CD4-positive, alpha-beta T cell treated with Interleukin-2 at 100 ng/mL for 4 hours (primary cell): ENCODE results near the gene SCGB3A2.

Source experiments
- DNase-seq: peaks from one replicate; pipeline ENCODE4 v3.0.0-alpha.2; 2020; ENCODE audit warnings: low spot score

Gene SCGB3A2, protein sequence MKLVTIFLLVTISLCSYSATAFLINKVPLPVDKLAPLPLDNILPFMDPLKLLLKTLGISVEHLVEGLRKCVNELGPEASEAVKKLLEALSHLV

DNA sequence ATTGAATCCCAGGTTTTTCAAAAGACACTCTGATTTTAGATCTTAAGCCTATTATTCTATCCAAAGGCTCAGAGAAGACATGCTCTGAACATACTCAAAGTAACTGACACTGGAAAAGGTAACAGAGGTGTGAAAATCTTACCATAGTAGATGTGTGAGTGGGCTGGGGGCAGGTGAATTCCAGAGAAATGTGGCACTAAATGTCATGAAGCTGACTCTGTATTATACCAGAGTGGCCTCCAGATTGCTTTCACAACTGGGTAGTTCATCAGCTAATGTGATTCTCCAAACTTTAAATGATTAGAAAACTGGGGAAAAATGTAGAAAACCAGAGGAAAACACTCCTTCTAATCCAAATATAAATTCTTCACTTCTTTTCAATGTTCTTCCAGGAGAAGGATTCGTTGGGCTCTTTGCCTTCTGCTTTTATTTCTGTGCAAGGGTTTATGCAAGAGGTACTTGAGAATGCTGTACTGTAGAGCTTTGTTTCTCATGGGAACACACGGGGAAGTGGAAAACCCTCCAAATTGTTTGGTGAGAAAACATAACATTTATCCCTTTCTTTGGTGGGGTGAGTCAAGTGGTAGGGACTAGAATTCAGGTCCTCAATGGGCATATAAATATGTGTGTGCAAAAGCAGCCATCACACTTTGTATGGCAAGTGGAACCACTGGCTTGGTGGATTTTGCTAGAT lies at the start of gene SCGB3A2:
Gene SCGB3A2, plus strand, starts transcription at position 646 of the 694 bp plus-strand sequence. CDS start 93 bp downstream, outside the sequence.
- no peak for DNase-seq

DNA sequence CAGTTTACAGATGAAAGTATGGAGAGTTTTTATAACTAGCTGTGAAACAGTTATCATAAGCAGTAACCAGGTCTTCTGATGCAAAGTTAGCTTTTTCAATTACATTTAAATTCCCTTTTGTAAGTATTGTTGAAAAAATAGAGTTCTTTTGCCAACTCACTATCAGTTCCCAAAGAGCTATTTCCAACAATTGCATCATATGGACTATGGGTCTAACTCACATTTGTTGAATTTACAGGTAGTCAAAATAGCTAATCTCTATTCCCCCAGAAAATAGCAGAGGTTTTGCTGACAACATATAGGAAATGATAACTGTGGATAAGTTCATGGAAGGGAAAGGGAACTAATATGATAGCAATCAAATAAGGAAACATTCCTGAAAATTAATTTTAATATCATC lies 48.5 kb upstream of the SCGB3A2 start:
- DNase-seq: no peak

DNA sequence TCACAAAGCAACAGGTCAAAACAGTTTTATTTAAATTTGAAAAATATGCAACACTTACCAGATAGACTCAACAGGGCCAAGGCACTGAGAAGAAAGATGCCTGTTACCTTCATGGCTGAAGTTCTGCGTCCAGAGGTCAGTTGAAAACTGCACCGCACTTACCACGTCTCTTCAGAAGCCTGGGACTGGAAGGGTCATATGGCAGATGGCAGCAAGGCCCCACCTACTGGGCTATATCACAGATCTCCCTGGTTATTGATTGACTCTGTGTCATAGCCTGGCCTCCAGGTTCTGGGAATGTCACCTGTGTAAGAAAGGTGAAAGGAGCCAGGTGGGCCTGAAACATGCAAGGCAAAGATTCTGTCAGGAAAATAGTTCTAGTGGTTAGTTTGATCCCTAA lies 47.0 kb upstream of the SCGB3A2 start, which contains the start of gene SPINK1:
Gene SPINK1, minus strand, starts transcription at position 207 of the 400 bp plus-strand sequence. Its CDS starts 94 bp downstream, at position 113.
- DNase-seq: no peak

DNA sequence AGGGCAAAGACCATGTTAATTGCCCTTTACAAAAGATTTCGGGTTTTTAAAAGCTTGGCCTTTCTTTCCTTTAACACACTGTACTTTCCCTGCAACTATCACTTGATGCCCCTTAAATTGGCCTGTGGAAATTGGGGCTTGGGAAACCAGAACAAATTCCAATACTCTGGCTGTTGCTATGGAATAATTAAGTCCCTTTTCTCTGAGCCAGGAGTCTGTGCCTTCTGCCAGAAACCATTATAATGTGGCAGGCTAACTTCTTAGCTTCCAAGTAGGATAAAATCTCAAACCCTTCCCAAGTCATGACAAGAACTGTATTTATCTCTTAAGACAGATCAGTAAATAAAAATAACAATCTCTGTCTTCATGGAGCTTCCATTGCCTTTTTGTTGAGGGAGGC lies 46.0 kb upstream of the SCGB3A2 start:
- DNase-seq: no peak

DNA sequence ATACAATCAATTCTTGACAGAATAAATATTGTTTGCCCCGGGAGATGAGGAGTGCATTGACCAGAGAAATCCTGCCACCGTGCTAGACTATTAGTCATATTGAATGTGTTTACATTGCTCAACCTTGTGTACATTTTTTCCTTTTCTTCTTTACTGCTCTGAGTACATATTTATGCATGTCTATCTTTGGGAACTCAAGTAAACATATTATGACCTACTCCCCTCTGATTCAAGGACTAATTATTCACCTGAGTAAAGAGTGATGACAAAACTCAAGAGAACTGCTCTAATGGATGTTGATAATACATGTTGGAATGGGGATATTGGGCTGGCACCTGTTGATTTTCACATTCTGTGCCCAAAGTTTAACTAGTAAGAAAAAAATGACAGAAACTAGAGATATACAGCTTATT lies 43.1 kb upstream of the SCGB3A2 start:
- DNase-seq: no peak

DNA sequence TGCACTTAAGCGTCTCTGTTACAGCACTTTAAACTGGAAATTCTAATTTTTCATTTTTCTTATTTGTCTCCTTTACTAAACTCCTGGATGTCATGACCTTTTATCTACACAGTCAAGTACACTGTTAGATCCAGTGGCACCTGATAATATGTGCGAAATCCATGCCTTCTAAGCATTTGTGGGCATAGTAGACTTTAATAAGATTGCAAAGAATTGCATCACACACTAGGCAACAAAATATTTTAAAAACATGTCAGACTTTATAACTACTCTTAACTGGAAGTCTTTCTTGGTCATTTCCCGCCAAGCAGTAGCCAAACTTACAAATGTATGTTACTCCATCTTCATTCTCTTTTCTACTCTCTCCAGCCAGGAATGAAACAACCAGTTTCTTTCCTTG lies 42.1 kb upstream of the SCGB3A2 start:
- no peak for DNase-seq

DNA sequence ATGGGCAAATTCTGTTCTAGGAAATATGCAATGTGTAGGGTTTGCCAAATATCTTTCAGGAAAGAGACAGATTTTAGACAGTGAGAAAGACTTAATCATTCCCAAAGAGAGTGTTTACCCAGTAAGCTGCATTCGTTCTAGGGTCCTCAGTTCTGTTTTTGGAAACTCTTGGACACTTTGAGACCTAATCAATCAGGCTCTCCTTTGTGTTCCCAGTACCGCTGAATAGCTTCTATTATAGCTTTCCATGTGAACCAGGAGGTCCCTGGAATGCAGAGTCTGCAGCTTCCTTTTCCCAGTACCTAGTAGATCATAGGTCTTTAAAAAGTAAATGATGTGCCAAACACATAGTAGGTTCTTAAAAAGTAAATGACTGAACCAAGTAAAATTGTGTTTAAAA lies 35.6 kb upstream of the SCGB3A2 start:
- DNase-seq: no peak

DNA sequence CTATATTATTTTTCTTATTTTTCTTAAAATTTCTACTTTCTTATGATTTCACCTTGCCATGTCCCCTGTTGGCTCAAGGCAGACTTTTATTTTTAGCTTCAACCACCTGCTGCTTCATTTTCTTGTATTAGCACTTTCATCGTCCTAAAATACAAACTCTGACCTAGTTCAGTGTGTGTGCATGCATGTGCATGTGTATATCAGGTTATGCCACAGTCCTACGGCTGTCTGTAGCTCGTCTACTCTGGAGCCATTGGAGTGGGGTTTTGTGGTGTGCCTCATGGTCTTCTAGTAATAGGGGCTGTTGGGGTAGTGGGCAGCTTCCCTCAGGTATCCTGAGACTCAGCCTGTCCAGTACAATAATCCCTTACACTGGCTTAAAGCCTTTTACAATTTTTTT lies 33.7 kb upstream of the SCGB3A2 start:
- DNase-seq: no peak

DNA sequence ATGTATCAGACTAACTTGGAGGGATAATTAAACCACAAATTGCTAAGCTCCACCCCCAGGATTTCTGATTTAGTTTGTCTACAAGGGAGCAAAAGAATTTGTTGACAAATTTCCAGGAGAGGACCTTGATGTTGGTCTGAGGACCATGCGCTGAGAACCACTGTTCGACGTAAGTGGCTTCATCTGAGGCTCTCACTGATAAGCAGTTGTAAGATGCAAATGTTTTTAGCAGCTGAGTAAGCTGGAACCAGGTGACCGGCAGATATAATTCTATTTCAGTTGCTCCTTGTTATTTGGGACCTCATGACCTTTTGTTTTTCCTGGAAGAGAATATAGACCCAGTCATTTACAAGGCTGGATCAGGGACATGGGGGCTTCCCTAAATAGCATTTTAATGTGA lies 32.9 kb upstream of the SCGB3A2 start:
- DNase-seq: no peak

DNA sequence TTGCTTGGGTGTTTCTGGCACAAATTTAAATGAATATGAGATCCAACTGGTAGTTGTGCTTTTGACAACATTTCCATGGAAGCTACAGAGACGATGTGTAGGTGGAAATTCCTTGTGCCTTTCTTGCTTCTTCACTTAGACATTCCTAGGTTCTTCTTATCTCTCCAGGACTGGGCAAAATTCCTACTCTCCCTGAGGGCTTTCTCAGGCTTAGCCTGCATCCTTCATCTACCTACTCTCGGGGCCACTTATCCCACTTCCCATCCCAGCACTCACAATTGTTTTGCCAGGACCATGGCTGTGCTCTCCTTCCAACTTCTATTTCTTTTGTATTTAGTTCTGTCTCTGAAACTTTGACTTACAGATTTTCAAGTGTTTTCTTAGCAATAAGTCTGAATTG lies 29.3 kb upstream of the SCGB3A2 start:
- no peak for DNase-seq

DNA sequence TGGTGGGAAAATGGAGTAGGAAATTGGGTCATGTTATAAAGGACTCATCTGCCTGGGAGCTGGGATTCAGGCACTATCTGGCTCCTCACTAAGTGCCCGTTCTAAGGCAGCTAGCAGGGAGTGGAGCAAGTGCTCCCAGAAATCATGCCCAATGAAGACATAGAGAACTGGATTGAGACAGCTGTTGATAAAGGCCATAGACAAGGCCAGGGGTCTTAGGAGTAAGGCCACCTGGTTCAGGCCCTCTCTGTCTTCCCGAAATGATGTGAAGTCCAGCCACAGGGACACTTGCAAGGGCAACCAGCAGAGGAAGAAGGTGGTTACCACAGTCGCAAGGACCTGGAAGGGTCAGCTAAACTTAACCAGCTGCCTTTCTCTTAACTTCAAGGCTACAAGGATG lies 26.9 kb upstream of the SCGB3A2 start:
- no peak for DNase-seq

DNA sequence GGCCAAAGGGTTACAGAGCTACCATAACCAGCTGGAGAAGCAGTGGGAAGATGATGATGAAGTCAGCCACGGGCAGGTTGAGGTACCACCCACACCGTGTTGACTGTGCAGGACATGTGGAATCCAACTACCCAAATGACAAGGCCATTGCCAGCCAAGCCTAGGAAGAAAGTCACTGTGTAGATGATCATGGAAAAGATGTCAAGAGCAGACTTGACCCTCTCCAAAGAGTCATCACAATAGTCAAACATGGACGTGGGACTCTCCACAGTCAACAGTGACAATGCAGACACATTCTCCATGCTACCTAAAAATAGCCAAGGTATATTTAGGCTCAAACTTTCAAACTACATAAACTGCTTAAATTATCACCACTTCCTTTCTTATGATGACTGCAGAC lies 26.1 kb upstream of the SCGB3A2 start:
- no peak for DNase-seq

DNA sequence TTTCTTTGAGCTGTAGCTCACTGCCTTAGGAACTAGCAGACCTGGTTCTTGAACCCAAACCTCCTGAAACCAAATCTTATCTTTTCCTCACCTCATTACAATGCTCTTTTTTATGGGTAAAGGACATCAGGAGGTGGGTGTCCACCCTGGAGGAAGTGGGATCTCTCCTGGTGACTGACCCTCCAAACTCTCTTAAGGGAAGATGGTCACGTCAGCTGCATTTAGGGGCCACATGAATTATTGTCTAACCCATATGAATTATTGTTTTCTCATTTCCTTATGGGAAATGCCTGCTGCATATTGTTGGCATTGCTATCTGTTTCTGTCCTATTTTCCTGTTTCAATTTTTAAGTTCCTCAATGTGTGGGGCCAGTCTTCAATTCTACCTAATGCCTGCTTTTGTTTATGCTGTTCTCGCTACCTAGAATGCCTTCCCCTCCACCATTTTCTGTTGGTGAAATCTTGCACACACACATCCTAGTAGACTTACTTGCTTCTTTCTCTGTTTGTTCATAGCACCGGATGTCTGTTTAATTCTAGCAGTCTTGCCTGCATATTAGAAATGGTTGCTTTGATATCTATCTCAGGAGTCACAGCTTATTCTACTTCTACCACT lies 25.0 kb upstream of the SCGB3A2 start:
- DNase-seq: no peak

DNA sequence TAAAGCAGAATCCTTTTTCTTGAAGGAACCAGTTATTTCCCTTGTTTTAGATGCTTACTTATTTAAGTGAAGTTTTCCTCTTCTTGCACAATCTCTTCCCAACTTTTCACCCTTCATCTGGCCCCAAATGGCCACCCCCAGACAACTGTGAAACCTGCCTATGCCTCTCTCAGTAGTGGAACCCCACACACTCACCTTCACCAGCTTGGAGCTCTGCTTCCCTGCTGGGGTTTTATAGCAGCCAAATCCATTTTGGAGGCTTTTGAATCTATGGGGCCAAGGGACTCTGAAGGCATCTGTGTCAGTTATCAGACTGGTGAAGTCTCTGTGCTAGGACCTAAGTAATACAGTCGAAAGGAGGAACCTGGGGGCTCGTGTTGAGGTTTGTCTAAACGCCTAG lies 24.2 kb upstream of the SCGB3A2 start:
- no peak for DNase-seq

DNA sequence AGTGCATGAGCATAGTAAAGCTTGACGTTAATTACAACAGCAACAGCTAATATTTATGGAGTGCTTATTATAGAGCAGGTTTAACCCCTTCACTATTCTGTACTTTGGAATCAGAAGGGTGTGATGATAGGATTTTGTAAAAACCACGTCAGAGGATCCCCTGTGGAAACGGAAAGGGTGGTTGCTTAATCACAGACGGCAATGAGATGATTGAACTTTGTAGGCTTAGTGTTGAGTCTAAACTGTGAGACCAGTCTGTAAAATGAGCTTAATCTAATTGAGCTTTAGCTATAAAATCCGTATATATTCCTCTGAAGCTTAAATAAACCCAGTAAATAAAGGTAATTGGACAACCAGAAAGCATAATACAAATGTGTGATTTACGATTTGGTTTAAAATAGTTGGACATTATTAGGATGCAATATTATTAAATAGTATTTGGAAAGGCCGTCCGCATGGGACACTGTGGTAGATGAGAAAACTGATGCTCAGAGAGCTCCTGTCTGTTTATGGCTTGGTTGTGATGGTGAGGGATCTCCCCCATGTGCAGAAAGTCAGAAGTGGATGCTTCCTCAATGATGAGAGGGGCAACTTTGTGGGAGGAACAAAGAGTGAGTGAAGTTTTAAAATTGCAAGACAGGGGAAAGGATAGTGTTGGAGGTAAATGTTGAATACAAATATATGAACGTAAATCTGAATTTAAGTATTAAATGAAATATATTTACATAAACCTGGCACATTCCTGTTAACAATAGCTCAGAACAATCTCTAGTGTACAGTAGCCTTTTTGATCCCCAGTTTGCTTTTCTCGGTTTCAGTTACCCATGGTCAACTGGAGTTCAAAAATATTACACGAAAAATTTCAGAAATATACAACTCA lies 23.4 kb upstream of the SCGB3A2 start:
- no peak for DNase-seq

DNA sequence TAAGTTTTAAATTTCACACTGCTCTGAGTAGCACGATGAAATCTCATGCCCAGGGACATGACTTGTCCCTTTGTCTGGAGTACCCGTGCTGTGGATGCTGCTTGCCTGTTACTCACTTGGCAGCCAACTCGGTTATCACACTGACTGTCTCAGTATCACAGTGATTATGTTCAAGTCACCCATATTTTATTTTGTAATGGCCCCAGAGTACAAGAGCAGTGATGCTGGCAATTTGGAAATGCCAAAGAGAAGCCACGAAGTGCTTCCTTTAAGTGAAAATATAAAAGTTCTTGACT lies 22.8 kb upstream of the SCGB3A2 start:
- no peak for DNase-seq

DNA sequence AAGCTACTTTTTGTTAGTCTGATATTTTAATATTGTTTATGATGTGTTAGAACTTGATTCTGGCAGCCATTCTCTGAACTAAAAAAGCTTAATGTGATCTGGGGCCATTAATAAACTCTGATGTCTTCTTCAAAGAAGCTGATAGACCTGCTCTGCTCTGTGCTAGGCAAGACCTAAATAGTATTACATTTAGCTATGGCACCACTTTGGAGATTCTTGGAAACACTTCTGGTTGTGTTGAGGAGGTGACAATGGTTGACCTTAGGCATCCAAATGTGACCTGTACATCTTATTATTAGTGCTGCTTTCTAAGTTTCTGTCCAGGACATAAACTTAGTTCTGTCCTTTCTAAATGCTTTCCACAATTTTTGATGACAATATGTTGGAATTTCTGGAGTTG lies 21.7 kb upstream of the SCGB3A2 start:
- DNase-seq: no peak

DNA sequence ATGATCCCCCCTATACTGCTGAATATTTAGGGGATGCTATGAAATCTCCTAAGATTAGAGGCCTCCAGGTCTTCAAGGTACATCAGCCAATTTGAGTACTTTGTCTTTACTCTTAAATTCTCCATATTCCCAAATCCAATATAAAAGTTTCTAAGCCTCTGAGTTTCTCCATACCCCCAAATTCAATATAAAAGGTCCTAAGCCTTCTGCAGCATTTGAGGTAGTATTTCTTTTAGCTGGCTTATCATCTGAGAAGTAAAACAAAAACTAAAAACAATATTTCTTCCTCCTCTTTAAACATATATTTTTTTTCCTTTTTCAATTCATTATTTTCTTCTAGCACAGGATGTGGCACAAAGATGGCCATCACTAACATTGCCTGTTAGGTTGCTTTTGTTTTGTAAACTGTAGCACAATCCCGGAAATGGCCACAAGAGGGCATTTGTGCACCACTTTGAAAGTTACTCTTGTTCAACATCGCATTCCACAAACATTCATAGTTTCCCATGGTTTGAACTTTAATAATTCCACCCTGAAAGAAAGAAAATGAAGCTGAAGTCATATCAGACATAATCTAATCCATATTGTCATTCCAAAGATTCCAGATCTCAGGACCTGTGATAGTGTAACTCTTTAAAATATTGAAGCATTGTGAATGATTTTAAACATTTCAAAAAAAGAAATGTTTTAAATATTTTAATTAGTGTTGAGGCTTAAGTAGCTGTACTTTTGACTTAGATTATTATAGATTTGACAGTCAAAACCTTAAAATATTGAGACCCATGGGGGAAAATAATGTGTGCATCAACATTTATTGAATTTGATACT lies 21.0 kb upstream of the SCGB3A2 start:
- DNase-seq: peak; percentile 42

DNA sequence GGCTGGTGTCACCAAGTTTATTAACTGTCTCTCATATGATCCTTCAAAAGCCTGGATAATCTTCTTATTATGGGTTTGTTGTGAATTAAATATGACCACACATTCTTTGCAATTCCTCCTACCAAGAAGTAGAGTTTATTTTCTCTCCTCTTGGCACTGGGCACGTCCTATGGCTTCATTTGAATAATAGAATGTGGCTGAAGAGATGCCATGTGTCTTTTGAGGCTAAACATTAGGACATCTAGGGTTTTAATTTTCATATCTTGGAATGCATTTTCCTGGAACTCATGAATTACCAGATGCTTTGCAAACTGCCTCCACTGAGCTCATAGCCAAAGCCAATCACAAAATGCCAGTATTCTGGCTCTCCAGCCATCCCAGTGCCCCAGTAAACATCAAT lies 19.9 kb upstream of the SCGB3A2 start:
- no peak for DNase-seq

DNA sequence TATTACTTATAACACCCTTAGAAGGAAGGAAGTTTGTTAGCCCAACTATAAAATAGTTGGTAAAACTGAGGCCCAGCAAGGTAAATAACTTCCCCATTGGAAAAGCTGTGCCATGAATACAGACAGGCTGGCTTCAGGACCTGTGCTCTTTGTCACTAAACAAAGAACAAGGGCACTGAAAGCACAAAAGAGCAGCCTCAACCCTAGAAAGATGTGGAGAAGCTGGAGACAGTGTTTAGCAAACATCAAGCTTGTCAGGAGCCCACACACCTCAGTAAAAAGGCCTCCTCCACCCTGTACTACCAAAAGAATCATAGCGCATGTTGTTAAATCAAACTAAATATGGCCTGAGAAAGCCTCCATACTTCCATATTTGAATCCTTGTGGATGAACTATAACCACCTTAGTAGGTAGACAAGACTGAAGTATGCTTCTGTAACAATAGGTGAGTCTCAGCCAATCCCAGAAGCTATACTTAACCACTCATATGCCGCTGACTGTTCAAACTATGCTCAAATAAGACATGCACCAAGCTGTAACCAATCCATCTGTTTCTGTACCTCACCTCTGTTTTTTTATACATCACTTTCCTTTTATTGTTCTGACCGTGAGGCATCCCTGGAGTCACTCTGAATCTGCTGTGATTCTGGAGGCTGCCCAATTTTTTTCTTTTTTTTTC lies 18.4 kb upstream of the SCGB3A2 start:
- no peak for DNase-seq

DNA sequence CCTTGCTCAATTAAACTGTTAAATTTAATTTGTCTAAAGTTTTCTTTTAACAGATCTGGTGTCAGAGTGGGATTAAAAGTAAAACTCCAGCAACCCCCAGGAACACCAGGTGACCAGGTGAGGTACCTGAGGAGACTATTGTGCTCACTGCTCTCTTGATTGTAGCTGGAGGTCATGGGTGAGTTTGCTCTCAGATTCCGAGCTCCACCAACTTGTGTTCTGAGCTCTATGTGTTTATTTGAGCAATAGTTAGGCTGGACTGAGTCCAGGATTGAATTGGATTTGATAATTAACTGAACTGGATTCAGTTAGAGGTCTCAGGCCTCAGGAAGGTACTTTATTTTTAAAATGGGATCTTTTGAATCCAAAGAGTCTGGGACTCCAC lies 17.9 kb upstream of the SCGB3A2 start:
- no peak for DNase-seq
